GM23338 (cell line): ENCODE data around the gene ZNF747.

ENCODE experiments used
- CREB1 ChIP-seq: fragments of 250-450 bp; sonication (Bioruptor Pico); IDR thresholded peaks from 2 replicates; pipeline ENCODE4 v1.5.0; 2020; ENCODE audit warnings: low read depth, mild to moderate bottlenecking, moderate library complexity
- CTCF ChIP-seq, 2 experiments: fragments of 200-600 bp in 1 of 2; sonication (generic) in 1 of 2; conservative IDR thresholded peaks; 2 replicates each; pipeline versions ENCODE4 v1.5.1 to v1.6.1; 2016 to 2017; ENCODE audit warnings: antibody characterized with exemption in 2 of 2, low read depth in 2 of 2, mild to moderate bottlenecking in 2 of 2, moderate library complexity in 1 of 2

GRCh38 chr16:30484887-30485286, 49.8 kb downstream of the ZNF747 start:
- no peak for TF ChIP-seq CTCF (conservative IDR thresholded peaks at IDR 0.05; ENCODE audit: low read depth in 2 of 2)
- no peak for TF ChIP-seq CREB1 (CRISPR knock-in tag)
